Measurements from ENCODE around the gene ACP5.
"Not testable (repeated sequence)": the region's sequence is repeated elsewhere in the genome, so short reads cannot be mapped to it uniquely, and the experiment has no call there.

ACP5 gene

GRCh38 chr19:11578258-11579142, 1.1 kb upstream of the ACP5 start:
- peak in 3 of 51 donors; percentile 8 to 14 (median 9) for DNase-seq

DNA sequence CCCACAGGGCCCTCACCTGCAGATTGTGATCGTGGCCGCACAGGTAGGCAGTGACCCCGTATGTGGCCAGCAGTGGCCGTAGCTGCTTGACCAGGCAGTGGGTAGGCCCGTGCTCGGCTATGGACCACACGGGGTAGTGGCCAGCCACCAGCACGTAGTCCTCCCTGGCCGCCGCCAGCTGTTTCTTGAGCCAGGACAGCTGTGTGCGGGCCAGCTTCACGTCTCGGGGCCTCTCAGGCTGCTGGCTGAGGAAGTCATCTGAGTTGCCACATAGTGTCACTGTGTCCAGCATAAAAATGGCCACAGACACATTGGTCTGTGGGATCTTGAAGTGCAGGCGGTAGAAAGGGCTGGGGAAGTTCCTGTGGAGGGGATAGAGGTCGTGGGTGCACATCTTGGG, 1.2 kb downstream of the ACP5 start:
- no peak for DNase-seq

DNA sequence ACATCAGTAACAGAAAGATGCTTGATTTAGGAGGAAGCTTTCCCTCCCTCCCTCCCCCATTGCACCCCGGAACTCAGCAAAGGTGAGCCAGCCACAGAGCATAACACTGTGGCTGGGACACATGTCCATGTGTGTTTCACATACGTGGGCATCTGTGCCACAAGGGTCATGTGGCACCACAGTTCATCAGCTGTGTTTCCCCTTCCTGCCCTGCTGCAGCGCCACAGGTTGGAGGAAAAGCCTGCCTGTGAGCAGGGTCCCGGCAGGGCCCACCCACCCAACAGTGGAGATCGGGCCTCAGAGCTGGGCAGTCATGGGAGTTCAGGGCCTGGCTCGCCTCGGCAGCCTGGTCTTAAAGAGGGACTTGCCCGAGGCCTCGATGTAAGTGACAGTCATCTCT, 2.8 kb downstream of the ACP5 start:
- no peak for DNase-seq

GRCh38 chr19:11573763-11574162, 3.7 kb downstream of the ACP5 start:
- DNase-seq, result not testable (repeated sequence)

- not testable (repeated sequence) for DNase-seq
These were observed 4.1 kb downstream of the ACP5 start for GRCh38 chr19:11573354-11573753.

- no peak for DNase-seq
These were observed 7.4 kb downstream of the ACP5 start for GRCh38 chr19:11570039-11570462.

DNA sequence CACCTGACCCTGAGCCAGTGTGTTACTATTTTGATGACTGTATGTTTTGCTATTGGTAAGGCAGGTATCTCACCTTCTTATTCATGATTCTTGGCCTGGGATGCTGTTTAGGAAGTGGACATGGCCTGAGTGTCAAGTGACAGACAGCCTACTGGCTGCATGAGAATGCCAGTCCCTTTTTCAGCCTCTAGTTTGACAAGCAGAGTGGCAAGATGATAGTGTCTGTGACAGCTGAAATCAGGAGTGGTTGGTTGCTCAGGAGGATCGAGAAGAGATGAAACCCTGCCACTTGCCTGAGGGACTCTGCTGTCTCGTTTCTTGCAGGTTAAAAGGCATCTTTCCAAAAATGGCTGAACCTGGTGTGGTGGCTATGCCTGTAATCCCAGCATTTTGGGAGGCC, 11.3 kb downstream of the ACP5 start:
- DNase-seq, result no peak

DNA sequence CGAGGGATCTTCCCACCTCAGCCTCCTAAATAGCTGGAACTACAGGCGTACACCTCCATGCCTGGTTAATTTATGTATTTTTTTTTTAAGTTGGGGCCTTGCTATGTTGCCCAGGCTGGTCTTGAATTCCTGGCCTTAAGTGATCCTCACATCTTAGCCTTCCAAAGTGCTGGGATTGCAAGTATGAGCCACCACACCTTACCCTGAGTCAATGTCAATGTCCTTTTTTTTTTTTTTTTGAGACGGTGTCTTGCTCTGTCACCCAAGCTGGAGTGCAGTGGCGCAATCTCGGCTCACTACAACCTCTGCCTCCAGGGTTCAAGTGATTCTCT, 11.8 kb downstream of the ACP5 start:
- not testable (repeated sequence) for DNase-seq

DNA sequence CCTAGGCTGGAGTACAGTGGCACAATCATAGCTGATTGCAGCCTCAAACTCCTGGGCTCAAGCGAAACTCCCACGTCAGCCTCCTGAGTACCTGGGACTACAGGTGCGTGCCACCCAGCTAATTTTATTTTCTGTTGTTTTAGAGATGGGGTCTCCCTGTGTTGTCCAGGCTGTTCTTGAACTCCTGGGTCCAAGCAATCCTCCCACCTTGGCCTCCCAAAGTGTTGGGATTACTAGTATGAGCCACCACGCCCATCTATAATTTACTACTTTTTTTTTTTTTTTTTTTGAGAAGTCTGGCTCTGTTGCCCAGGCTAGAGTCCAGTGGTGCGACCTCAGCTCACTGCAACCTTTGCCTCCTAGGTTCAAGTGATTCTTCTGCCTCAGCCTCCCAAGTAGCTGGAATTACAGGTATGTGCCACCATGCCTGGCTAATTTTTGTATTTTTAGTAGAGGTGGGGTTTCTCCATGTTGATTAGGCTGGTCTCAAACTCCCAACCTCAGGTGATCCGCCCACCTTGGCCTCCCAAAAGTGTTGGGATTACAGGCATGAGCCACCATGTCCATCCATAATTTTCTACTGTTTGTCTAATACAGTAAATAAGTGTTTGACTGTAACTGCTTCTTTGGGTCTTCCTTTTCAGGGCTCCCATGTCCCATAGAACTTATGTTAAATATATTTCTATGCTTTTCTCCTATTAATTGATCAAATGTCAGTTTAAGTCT, 13.2 kb downstream of the ACP5 start:
- not testable (repeated sequence) for DNase-seq

DNA sequence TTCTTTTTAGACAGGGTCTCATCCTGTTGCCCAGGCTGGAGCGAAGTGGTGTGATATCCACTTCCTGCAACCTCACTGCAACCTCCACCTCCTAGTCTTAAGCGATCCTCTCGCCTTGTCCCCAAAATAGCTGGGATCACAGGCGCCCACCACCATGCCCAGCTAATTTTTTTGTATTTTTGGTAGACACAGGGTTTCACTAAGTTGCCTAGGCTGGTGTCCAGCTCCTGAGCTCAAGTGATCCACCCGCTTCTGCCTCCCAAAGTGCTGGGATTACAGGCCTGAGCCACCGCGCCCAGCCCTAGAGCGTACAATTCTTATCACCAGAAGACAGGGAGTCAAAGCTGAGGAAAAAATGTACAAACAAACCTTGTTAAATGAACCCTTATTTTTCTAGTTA, 13.9 kb downstream of the ACP5 start:
- no peak for DNase-seq

DNA sequence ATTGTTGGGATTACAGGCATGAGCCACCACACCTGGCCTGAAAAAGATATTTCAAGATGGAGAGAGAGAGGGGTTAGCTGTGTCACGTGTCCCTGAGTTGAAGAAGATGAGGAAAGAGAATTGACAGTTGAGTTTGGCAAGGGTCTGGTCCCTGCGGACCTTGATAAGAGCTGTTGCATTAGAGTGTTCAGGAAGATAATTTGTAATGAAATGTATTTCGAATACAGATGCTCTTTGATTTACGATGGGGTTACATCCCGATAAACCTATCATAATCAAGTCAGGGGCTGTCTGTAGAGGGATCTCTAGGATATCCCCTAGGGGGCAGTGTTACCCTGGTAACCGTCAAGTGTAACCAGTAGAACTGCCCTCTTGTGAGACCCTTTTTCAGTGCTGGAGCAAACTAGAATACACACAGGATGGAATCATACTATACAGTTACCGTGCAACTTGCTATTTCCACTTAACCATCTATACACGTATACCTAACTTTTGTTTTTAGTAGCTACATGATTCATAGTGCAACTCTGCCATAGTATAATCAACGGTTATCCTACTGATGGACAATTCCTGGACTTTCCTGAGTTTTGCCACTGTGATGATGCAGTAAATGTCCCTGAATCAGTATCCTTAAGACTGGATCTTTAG, 16.9 kb downstream of the ACP5 start:
- peak in 19 of 51 donors; percentile 4 to 67 (median 29) for DNase-seq

DNA sequence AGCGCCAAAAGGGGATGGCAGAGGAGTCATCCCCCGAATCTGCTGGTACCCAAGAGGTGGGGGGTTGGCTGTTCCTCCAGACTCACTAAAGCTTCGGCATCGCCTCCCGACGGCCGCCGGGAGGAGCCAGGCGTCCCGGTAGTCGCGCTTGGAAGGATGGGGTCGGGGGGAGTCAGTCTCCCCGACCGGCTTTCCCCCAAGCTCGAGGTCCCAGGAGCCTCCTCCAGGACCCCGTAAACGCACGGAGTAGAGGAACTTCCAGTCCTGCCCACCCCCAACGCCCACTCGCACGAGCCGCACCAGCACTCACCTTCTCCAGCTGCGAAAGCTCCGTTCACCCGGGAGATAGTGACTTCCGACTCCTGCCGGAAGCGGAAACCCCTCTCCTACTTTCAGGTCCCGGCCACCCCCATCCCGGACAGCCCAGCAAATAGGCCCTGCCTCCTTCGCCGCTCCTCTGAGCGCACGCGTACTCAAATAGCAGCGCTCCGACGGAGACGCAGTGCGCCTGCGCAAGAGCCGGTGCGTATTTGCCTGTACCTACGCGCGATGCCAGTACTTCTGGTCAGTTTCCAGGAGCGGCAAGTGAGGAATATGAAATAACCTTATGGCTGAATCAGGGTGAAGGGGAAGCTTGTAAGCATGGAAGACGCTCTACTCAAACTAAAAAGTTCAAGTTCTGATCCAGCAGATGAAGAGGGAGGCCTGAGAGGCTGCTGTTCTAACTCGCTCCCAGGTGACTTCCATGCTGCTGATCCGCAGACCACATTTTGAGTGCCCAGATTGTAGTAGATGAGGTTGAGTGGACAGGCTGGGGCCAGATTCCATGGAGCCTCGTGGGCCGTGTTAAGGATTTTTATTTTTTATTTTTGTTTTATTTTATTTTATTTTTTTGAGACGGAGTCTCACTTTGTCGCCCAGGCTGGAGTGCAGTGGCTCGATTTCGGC, 18.3 kb downstream of the ACP5 start, which contains the start of gene ELOF1:
Gene ELOF1 (minus strand): TSS at position 350 of the 948 bp plus-strand sequence. CDS start 4,883 bp downstream, outside the sequence.
- peak; percentile 79 to 98 (median 96) for DNase-seq

- DNase-seq, result no peak
These were observed 20.6 kb downstream of the ACP5 start for GRCh38 chr19:11556634-11557420.

DNA sequence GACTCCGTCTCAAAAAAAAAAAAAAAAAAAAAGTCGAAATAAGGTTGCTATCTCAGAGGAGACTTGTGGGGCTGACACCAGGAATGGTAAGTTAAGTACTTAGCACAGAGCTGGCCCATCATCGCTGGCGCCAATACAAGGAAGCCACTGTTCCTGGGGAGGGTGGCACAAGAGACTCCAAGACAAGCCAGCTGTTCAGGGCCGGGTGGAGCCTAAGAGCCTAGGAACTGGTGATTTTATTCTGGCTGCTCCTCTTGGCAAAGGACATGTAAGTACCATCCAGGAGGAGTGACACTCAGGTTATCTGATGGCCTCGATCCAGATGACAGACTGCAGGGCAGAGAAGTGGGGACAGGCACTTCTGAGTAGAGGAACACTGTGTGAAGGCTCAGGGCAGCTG, 22.2 kb downstream of the ACP5 start:
- DNase-seq, result peak in 8 of 51 donors; percentile 5 to 29 (median 12)

GRCh38 chr19:11554160-11554559, 23.3 kb downstream of the ACP5 start:
- DNase-seq, result no peak

DNA sequence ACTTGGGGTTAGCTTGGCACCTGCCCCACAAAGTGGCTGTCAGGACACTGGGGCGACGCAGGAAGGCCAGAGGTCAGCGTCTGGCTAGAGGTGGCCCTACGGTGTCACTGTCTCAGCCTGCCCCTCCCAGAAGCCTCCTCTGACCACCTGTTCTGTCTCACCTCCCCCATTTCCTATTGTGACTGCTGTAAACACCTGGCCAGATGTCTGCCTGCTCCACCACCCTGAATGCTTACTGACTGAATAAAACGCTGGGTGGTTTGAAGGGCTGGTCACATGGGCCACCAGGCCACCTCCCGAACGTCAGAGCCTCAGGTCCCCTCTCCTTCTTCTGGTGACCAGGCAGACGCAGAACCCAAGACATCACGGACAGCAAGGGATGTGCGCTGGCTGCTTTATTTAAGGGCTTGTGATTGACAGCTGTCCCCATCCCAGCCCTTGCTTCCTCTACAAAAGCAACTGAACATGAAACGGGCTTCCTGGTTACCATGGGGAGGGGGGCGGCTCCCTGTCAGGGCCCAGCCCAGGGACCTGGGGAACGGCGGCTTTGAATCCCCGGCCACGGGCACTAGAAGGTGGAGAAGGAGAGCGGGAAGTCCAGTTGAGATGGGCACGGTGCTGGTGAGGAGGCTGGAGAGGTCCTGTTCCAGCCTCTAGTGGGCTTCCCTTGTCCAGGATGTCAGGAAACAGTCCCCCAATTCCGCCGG, 24.6 kb downstream of the ACP5 start:
- no peak for DNase-seq

DNA sequence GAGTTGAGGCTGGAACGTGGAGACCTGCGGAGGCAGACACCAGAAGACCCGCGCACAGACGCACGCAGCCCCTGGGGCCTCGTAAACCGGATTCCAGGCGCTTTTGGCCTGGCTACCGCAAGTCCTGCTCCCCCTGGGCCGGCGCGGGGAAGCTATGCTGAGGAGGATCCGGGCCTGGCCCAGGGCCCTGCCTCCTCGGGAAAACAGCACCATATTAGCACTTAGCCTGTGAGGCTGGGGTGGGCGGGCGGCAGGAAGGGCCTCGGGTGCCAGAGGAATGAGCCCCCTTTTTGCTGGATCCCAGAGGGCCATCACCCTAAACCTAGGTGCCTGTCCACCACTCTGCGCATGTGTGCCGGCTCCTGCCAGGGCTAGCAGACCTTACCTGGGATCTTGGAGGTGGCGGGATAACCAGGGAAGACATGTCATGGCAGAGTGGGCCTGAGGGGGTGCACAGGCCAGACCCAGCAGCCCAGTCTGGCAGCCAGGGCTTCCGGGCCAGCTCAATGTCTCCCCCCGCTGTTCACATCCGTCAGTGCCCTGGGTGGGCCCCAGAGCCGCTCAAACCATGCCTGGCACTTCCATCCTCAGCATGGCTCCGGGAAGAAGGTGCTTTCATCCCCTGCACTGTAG, 25.7 kb downstream of the ACP5 start:
- DNase-seq, result peak in 1 of 51 donors; percentile 7

GRCh38 chr19:11550265-11550664, 27.2 kb downstream of the ACP5 start:
- no peak for DNase-seq

DNA sequence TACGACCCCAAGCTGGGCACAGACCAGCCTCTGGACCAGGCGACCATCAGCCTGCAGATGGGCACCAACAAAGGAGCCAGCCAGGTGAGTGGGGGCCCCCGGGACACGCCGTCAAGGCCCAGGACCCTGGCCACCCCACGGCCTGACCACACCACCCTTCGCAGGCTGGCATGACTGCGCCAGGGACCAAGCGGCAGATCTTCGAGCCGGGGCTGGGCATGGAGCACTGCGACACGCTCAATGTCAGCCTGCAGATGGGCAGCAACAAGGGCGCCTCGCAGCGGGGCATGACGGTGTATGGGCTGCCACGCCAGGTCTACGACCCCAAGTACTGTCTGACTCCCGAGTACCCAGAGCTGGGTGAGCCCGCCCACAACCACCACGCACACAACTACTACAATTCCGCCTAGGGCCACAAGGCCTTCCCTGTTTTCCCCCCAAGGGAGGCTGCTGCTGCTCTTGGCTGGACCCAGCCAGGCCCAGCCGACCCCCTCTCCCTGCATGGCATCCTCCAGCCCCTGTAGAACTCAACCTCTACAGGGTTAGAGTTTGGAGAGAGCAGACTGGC, 28.0 kb downstream of the ACP5 start:
- no peak for DNase-seq
